Fibroblast of villous mesenchyme (primary cell): ENCODE data around the gene KIF5A. TPM values are rescaled to one million over a fixed set of nuclear protein-coding genes. Genes with fewer than 3 reads are reported as not detected.
"Not testable (repeated sequence)": the region's sequence is repeated elsewhere in the genome, so short reads cannot be mapped to it uniquely, and the experiment has no call there.

Experiments used
- DNase-seq: peaks from one replicate; pipeline ENCODE4 v3.0.0-alpha.2; 2010; ENCODE audit warnings: low read depth
- H3K4me3 ChIP-seq: 2 replicates; pipeline ENCODE4 v1.5.1; 2011; ENCODE audit warnings: low read depth, mild to moderate bottlenecking, low read length
- total RNA-seq: library from RNA; depleted of rRNA; stranded (reverse); fragments of >200 nt; gene quantifications from 2 replicates; pipeline ENCODE4 v1.2.3, GENCODE V29; 2012
- TF ChIP-seq, protein P1 (sequence below): IDR thresholded peaks from 2 replicates; pipeline ENCODE4 v1.5.1; 2012; ENCODE audit warnings: low read depth, mild to moderate bottlenecking, low read length; ENCODE audit not compliant: insufficient read depth

KIF5A gene
- total RNA-seq, 1 donor = 0.86 TPM

DNA sequence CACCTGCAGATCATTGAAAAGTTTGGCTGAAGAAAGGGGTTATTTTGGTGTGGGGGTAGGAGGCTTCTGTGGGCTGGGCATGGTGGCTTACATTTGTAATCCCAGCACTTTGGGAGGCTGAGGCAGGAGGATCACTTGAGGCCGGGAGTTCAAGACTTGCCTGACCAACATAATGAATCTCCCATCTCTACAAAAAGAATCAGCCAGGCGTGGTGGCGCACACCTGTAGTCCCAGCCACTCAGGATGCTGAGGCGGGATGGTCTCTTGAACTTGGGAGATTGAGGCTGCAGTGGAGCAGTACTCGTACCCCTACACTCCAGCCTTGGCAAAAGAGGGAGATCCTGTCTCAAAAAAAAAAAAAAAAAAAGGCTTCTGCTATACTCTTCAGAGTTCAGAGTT lies 36.6 kb upstream of the KIF5A start:
- no peak overlapping the region for H3K4me3 ChIP-seq
- TF ChIP-seq, protein P1, sequence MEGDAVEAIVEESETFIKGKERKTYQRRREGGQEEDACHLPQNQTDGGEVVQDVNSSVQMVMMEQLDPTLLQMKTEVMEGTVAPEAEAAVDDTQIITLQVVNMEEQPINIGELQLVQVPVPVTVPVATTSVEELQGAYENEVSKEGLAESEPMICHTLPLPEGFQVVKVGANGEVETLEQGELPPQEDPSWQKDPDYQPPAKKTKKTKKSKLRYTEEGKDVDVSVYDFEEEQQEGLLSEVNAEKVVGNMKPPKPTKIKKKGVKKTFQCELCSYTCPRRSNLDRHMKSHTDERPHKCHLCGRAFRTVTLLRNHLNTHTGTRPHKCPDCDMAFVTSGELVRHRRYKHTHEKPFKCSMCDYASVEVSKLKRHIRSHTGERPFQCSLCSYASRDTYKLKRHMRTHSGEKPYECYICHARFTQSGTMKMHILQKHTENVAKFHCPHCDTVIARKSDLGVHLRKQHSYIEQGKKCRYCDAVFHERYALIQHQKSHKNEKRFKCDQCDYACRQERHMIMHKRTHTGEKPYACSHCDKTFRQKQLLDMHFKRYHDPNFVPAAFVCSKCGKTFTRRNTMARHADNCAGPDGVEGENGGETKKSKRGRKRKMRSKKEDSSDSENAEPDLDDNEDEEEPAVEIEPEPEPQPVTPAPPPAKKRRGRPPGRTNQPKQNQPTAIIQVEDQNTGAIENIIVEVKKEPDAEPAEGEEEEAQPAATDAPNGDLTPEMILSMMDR = no peak
- DNase-seq = no peak

DNA sequence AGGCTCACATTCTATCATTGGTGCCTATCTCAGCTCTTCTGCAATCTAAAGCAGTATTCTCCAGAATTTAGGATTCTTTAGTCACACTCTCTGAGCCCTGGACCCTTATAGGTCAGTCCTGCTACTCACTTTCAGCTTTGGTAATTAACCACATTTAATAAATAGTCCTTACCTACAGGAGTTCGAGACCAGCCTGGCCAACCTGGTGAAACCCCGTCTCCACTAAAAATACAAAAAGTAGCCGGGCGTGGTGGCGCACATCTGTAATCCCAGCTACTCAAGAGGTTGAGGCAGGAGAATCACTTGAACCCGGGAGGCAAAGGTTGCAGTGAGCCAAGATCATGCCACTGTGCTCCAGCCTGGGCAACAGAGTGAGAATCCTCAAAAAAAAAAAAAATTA lies 36.2 kb upstream of the KIF5A start:
- not testable (repeated sequence) for DNase-seq, H3K4me3 ChIP-seq

DNA sequence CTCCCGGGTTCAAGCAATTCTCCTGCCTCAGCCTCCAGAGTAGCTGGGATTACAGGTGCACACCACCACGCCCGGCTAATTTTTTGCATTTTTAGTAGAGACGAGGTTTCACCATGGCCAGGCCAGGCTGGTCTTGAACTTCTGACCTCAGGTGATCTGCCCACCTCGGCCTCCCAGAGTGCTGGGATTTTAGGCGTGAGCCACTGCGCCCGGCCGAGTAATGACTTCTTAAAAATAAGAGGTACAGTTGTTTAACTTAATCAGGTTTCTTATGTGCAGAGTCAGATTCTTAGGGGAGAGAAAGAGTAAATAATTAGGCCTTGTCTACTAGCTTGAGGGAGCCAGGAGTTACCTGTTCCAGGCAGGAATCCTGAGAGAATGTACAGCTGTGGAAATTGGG lies 35.6 kb upstream of the KIF5A start:
- DNase-seq, H3K4me3 ChIP-seq: not testable (repeated sequence)

DNA sequence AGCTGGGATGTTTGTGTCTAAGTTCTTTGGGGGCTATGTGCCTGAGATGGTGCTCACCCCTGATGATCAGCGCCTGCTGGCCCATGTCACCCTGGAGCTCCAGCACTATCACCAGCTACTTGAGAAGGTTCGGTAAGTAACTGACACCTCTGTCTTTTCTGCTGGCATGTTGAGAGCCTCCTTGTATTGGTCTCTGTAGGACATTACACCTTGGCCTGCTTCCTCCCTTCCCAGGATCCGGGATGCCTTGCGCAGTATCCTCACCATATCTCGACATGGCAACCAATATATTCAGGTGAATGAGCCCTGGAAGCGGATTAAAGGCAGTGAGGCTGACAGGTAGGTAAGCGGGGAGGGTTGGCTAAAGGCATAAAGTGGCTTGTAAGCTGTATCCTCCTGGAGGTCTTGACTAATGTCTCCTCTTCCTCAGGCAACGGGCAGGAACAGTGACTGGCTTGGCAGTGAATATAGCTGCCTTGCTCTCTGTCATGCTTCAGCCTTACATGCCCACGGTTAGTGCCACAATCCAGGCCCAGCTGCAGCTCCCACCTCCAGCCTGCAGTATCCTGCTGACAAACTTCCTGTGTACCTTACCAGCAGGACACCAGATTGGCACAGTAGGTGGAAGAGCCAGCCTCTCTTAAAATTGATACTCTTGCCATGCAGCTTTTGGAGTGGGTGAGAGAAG lies 35.0 kb upstream of the KIF5A start:
- no peak overlapping the region for H3K4me3 ChIP-seq
- TF ChIP-seq, protein P1 = no peak
- DNase-seq = no peak

DNA sequence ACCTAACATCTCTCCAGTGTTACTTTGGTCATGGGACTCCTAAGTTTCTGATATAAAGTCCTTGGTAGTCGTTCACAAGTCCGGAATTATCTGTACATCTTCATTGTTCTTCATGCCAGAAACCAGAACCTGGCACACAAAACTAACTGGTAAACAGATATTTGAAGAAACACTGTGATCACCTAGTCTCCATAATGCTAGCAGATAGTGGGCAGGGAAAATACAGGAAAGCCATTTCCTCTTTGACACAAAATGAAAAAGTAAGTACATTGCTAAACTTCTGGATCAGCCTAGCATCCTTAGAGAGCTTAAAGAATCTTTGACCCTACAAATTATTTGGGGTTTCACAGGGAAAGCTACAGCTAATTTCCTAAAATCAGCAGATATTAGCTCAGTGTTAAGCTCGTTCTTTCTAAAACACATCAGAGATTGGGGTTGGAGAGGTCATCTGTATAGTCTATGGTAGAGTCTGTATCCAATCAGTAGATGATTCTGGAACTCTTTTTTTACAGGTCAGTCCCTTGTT lies 34.4 kb upstream of the KIF5A start:
- TF ChIP-seq, protein P1 = no peak
- H3K4me3 ChIP-seq = no peak overlapping the region
- DNase-seq = no peak

DNA sequence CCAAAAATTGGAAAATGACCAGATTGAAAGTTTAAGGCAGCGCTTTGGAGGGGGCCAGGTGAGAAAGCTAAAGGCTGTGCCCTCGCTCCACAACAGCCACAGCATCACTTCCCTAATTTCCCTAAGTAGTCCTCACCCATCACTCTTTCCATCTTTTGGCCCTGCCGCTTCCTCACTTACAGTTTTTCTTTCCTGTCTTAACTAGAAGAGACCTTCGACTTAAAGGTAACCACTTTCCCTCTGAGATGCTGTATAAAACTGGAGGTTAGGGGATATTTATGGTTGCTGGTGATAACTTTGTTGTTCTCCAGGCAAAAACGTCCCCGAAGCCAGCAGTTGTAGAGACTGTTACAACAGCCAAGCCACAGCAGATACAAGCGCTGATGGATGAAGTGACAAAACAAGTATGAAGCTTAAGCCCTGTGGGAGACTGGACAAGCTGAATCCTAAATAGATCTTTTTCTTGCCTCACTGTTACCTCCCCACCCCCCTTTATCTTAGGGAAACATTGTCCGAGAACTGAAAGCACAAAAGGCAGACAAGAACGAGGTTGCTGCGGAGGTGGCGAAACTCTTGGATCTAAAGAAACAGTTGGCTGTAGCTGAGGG lies 33.8 kb upstream of the KIF5A start:
- no peak for DNase-seq
- TF ChIP-seq, protein P1 = no peak
- no peak overlapping the region for H3K4me3 ChIP-seq

DNA sequence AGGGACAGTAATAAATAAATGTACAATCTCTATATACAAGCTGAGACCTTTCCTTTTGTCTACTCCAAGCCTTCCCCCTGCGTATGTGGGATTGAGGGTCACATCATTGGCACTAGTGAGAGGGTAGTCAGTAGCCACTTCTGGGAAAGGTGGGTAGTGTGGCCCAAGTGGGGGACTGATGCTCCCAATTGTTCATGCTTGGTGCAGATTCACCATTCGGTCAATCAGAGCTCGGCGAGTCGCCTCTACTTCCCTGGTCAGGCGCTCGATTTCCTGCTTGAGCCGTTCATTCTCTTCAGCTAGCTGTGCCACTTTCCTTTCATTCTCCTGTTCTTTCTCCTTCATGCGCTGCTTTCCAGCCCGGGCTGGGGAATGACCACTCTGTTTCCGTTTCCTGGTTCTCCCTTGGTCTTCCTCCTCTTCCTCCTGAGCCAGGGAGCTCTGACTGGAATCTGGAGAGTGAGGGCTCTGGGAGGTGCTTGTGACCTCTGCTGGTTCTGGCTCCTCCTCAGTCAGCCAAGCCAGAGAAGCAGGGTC lies 33.2 kb upstream of the KIF5A start:
- no peak for DNase-seq
- TF ChIP-seq, protein P1 = no peak
- no peak overlapping the region for H3K4me3 ChIP-seq

DNA sequence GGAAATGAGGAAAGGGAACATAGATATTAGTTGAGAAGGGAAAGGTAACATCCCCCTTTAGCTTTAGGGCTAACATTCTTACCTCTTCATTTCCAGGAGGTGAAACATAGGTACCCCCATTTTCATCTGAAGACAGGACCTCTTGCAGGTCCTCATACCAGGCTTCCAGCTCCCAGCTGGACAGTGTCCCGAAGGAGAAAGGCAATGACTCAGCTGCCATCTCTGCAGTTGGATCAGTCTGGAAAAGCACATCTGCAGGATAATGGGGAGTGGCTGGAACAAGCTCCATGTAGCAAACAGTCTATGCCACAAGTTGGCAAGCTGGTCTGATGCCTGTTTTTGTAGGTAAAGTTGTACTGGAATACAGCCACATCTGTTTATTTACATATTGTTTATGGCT lies 32.7 kb upstream of the KIF5A start:
- peak; percentile 61 for DNase-seq
- TF ChIP-seq, protein P1 = no peak
- peak overlapping the region; percentile 95 for H3K4me3 ChIP-seq

DNA sequence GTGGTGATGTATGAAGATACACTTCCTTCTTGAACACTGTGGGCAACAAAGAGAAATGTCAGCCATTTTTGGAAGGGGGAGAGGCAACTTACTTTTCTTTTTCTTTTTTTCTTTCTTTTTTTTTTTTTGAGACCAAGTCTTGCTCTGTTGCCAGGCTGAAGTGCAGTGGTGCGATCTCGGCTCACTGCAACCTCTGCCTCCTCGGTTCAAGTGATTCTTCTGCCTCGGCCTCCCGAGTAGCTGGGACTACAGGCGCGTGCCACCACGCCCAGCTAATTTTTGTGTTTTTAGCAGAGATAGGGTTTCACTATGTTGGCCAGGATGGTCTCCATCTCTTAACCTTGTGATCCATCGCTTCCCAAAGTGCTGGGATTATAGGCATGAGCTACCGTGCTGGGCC lies 32.1 kb upstream of the KIF5A start:
- DNase-seq = not testable (repeated sequence)
- peak overlapping the region; percentile 95 for H3K4me3 ChIP-seq
